Hindlimb muscle (tissue), 1 donor: Measurements from ENCODE around the gene ANKHD1. TPM values are rescaled to one million over a fixed set of nuclear protein-coding genes. Genes with fewer than 3 reads are reported as not detected.

Source experiments
- DNase-seq: peaks from one replicate; pipeline ENCODE4 v3.0.0-alpha.2; 2013
- polyA plus RNA-seq: library from polyadenylated mRNA; unstranded; fragments of 120-200 nt; gene quantifications from one replicate; pipeline ENCODE4 v1.2.1, GENCODE V29; 2013; ENCODE audit not compliant: insufficient read length

ANKHD1 gene
- polyA plus RNA-seq, 1 donor: 63.9 TPM

- DNase-seq: no peak
These were observed 143.4 kb downstream of the ANKHD1 start for GRCh38 chr5:140544986-140545385.

- no peak for DNase-seq
These were observed 144.0 kb downstream of the ANKHD1 start for GRCh38 chr5:140545606-140546005.

GRCh38 chr5:140546851-140547507 is 145.3 kb downstream of the ANKHD1 start:
- DNase-seq: no peak

DNA sequence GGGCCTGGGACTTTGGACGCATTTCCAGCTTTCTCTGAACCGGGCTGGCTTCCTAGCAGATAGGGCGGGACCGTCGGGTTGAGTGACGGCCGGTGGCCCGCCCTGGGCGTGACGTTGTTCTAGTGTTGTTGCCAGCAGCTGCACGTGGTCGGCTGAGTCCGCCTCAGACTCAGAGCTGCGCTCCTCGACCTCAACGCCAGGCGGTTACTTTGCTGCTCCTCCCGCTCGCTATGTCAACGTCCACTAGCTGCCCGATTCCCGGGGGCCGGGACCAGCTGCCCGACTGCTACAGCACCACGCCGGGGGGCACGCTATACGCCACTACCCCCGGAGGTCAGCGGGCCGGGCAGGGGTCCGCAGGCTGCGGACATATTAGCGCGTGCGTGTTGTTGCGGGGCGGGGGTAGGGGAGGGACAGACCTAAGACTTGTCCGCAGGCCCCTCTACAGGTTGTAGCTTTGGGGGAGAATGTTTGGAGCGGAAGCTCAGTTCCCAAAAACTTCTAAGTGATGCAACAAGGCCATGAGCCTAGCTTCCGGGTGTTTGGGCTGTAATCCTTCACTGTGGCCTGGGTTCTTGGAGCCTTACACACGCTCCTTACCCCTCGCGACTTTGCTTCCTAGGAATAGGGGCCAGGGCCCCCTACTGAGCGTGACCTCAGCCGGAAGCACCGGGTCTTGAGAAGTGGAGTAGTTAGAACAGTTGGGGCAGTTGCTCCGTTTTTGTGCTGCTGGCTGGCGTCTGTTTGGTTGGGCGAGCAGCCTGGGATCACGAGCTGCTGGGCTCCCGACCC is 146.1 kb downstream of the ANKHD1 start, which contains the start of gene EIF4EBP3:
TSS of gene EIF4EBP3 (plus strand) at position 155 of the 792 bp plus-strand sequence. CDS start at position 231, 76 bp downstream.
- DNase-seq: peak; percentile 97

DNA sequence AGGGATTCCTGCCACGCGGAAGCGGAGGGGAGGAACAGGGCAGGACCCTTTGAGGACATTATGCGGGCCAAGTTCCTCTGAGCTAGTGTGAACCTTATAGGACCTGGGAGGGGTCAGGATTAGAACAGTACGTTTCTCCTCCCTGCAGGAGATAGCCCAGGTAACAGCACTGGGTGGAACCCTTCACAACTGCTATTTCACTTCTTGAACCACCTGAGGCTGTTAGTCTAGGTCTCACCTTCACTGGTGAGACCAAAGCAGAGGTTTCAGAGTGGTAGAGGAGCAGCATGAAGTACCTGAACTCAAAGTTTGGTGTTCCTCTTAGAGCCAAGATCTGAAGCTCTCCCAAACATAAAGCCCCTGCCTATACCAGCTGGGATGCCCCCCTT is 146.7 kb downstream of the ANKHD1 start:
- DNase-seq: no peak

DNA sequence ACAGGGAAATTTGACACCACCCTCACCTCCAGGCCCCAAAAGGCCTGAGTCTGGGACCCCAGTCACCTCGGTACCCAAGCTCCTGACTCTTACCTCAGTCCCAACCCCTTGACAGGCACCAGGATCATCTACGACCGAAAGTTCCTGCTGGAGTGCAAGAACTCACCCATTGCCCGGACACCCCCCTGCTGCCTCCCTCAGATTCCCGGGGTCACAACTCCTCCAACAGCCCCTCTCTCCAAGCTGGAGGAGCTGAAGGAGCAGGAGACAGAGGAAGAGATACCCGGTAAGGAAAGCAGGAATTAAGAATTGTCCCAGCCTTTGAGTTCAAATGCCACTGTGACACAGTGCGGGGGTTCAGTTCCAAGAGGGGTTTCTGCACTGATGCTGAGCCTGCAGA is 147.2 kb downstream of the ANKHD1 start:
- no peak for DNase-seq

DNA sequence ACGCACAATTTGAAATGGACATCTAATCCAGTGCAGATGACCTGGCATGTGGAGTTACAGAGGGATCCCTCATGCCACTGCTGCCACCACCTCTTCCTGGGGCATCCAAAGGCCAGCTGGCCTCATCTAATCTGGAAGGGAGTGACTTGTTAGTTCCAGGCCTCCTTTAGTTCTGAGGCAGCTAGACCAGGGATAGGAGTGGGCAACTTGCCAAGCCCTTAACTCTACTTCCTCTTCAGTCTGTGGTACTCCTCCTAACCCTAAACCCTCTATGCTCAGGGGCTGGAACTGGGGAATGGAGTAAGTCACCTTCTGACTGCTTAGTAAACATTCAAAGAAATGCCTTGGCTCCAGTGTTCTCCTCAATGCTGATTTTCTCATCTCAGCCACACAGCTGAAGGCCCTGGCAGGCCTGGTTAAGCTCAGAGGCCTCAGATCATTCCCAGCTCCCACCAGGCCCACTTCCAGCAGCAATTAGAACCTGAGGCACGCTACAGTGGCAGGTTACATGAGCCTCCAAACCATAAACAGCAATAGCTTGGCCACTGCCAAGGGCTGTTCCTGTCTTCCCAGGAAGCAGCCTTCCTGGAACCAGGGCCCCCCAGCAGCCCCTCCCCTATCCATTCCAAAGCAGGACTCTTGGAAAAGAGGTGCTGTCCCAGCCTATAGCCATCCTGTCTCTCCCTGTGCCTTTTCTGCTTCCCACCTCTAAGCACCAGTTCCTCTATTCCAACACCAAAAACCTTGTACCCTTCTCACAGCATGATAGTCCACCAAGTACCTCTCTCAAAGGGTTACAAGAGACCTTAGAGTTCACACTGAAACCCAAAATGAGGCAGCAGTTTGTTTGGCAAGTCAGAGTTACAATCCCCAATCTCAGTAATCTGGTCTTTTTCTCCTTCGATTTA is 147.9 kb downstream of the ANKHD1 start:
- peak; percentile 29 for DNase-seq

DNA sequence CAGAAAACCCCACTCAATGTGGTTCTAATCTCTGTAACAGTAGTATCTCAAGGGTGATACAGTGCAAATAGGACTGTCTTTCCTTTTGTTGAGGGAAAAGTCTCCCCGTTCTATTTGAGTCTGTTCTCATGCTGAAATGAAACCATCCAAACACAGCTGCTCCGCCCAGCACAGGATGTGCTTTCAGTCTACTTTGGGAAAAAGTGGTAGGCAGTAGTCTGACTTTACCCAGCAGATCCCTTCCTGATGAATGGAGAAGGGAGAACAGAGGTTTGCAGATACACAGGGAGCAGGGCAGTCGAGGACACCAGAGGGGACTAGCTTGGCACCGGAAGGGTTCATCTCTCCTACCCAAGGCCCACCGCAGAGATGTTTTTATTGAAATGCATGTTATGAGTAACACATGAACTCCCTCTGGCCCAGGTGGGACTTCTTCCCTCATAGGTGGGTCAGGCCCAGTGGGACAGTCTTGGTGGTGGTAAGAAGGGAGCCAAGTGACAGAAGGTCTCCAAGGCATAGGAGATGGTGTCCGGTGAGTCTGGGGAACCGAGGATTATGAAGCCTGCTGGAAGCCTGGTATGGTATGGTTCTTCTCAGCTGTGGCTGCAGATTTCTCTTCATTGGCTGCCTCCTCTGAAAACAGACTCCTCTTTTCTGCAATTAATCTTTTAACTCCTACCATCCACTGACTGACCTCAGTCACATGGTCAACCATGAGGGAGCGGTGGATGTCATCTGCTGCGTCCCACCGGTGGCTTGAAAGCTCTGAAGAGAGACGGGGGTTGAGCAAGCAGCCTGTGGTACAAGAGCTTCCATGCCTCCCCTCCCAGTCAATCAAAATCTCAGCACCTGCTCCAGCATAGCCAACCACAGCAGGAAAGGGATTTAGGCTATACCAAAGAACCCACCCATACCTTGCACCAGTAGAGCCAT is 148.8 kb downstream of the ANKHD1 start:
- no peak for DNase-seq

DNA sequence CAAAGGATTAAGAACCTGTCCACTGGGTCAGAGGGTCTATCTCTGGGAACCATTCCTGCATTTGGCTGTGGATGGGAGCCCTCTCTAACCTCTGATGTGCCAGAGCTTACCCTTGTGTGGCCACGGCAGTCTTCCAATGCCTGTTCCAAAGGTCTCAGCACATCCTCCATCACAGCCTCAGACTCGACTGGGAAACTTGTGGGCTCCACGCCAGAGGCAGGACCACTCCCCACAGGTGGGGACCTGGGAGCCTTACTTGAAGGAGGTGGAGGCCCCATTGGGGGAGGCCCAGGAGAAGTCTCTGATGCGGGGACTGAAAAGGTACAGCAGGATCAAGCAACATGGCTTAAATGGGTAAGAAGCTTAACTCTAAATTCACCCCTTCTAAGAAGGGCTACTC is 150.2 kb downstream of the ANKHD1 start:
- DNase-seq: no peak

DNA sequence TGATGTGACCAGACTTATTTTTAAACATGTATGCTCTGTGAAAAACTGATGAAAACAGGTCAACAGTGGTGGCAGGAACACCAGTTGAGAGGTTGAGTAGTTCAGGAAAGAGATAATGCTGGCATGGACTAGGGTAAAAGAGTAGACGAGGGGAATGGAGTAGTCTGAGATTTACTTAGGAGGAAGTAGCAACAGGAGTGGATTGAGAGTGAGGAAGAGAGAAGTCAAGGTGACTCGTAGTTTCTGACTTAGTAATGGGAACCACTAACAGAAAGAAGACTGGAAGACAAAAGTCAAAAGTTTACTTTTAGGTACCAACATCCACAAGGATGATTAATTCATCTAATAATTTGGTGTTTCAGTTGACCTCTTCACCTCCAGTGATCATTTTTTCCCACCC is 152.0 kb downstream of the ANKHD1 start:
- no peak for DNase-seq

DNA sequence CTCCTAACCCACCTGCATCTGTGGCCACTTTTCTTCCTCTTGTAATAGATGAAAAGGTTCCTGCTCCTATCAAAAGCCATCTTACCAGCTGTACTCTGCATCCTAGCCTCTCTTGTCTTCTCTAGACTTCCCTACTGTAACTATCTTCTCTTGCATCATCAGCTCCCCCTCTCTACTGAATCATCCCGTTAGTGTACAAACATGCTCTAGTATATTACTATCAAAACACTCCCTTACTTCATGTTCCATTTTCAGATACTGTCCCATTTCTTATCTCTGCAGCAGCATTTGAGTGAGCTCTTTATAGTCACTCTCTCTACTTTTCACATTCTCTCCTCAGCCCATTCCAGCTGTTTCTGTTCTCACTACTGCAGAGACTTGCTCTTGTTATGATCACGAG is 152.8 kb downstream of the ANKHD1 start:
- no peak for DNase-seq

DNA sequence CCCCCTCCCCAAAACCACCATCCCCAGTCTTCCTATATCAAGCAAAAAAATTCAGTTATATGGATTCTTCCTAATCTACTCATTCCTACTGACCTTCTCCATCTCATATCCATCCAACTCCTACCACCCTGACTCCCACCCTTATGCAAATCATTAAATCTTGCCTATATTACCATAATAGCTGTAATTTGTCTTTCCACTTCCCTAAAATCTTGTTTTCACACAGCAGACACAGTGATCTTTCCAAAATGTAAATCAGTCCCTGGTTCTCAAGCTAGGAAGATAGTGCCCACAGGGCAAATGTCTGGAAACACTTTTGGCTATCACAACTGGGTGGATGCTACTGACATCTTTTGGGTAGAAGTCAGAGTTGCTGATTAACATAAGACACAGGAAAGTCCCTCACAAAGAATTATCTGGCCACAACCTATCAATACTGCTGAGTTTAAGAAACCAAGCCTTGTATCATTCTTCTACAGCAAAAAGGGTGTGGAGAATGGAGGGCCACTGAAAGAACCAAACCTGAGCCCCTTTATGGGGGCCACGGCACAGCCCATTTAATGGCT is 154.2 kb downstream of the ANKHD1 start:
- no peak for DNase-seq

GRCh38 chr5:140556438-140556837 is 154.8 kb downstream of the ANKHD1 start:
- no peak for DNase-seq

- peak; percentile 93 for DNase-seq
These were observed 155.6 kb downstream of the ANKHD1 start, which contains the start of gene SRA1 for GRCh38 chr5:140557136-140557805. Gene SRA1 (minus strand): TSS chr5:140557473. CDS start chr5:140557452, 21 bp downstream.

DNA sequence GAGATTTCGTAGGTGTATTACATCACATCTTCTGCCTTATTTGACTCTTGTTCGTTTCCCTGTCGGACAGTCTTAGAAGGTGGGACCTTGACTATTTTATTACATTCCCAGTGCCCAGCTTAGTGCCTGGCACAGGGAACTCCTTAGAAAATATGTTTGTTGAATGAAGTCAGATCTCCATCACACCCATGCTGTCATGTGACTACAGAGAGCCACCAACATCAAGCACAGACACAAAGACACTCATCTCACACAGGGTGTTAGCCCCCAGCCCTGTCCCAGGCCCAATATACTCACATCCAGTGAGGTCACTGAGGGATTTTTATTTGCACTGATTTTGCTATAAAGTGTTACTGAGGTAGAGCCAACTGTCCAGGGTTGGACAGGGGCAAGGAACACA is 156.3 kb downstream of the ANKHD1 start:
- DNase-seq: no peak

DNA sequence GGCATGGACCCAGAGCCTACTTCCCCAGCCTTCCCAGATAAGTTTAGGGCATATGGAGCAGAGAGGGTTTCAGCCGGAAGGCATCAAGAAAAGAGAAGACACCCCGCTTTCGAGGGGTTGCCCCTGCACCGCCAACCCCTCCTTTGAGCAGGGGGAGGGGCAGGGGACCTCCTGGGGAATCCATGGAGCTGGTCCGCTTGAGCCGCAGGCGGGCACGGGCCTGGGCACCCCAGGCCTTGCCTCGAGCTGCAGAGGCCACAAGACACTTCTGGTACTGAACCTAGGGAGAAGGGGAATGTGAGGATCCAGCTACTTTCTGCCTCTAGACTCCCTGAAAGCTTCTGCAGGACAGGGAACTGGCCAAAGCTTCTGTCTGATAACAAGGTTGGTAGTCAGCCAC is 156.9 kb downstream of the ANKHD1 start:
- DNase-seq: no peak

DNA sequence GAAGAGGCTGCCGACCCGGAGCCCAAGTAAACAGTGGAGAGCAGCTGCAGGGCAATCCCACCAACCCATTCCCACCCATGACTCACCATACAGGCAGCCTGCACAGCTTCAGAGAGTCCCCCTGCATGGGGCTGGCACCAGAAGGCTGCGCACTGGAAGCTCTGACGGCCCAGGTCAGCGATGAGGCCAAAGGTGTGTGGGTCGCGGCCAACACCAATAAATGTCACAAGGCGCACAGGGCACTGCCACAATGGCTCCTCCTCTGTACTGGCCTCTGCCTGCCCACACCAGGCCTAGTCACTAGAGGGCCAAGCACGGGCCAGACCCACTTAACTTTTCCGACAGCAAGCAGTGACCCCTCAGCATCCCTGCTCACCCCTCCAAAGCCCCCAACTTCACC is 158.6 kb downstream of the ANKHD1 start:
- DNase-seq: no peak

GRCh38 chr5:140561753-140562523 is 160.3 kb downstream of the ANKHD1 start:
- DNase-seq: no peak

DNA sequence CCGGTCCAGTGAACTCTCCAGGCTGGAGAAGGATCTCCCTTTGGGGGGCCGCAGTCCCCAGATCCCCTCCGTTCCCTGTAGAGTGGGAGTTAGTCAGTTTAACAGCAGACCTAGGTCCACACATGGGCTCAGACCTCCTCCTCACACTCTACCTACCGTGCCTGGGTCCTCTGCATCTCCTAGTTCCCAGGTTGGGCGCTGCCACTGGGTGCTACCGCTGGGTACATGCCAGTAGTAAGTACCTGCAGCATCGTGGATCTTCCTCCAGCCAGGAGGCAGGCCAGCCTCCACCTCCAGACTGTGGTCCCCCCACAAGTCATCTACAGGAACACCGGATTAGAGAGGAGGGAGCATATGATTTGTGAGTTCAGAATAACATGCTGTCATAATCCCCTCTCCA is 162.0 kb downstream of the ANKHD1 start:
- no peak for DNase-seq
